MV-4-11 (cell line): ENCODE results near the gene MYRIP.
"Not testable (repeated sequence)": the region's sequence is repeated elsewhere in the genome, so short reads cannot be mapped to it uniquely, and the experiment has no call there.

ENCODE experiments used
- DNase-seq: peaks from one replicate; lab custom pipeline; 2025; lab: John Stamatoyannopoulos, UW

MYRIP gene

GRCh38 chr3:39806820-39807219 is 2.6 kb upstream of the MYRIP start:
- DNase-seq: no peak

GRCh38 chr3:39808467-39809180 is 785 bp upstream of the MYRIP start:
- DNase-seq: no peak

DNA sequence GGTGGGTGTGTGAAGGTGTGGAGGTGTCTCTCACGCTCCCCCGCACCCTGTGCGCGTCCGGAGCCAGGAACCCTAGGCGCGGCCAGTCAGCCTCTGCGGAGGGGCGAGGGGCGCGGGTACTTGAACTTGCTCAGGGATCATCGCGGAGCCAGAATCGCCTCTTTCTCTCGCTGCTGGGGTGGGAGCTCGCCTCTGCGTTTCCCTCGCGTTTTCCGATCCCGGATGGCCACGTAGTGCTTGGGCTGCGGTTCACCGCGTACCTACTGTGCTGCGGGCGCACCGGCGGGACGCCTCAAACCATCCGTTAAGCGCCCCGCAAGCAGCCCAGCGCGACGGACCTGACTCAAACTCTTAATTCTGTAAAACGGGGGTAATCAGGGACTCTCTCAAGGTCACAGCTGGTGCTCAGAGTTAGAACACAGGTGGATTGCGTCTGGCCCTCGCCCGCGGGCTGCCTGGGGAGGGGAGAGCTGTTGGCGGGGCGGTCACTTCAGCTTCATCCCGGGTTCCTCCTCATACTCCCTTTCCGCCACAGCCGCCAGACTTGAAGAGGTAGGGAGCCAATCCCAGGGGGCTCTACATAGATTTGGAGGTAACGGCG is 686 bp downstream of the MYRIP start:
- no peak for DNase-seq

GRCh38 chr3:39810647-39811161 is 1.3 kb downstream of the MYRIP start:
- DNase-seq: no peak

DNA sequence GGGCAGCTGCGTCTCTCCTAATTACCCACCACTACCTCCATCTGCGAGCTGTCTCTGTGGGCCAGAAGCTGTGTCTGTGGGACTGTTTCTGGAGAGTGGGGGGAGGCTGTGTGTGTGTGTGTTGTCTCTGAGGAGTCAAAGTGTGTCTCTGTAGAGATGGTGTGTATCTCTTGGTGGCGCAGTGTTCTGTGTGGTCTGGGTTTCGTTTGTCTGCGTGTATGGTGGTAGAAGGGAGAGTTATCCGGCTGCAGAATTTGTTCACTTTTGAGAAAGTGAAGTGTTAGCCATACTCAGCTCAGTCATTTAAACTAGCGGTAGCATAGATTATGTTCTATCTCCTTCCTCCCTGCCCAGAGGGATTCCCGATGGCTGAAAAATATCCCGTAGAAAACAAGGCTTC is 2.2 kb downstream of the MYRIP start:
- no peak for DNase-seq

- DNase-seq: no peak
Observed at GRCh38 chr3:39812537-39812936, 3.1 kb downstream of the MYRIP start.

- DNase-seq: no peak
Observed at GRCh38 chr3:39814007-39814406, 4.6 kb downstream of the MYRIP start.

DNA sequence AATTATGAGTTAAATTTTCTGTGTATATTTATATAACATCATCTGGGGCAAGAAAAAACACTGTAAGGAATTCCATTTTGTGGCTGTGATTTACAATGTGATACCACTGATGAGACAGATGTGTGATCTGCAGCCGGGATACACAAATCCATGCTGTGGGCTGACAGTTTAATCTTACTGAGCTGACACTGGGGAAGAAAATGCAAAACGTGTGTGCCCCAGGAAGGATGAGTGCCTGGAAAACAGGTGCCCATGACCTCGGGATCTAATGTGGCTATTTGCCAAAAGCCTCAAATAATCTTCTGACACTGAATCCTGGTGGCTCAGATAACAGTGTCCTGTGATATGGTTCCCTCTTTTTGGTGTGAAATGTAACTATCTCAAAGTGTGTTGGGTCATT is 10.5 kb downstream of the MYRIP start:
- DNase-seq: no peak

DNA sequence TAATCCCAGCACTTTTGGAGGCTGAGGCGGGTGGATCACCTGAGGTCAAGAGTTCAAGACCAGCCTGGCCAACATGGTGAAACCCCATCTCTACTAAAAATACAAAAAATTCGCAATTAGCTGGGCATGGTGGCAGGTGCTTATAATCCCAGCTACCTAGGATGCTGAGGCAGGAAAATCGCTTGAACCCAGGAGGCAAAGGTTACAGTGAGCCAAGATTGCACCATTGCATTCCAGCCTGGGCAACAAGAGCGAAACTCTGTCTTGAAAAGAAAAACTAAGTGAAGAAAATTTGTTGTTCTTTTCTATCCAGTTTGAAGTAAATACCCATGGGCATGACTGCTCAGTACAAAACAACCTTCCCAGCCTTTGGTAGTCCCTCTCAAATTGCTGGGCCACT is 24.4 kb downstream of the MYRIP start:
- DNase-seq: not testable (repeated sequence)

DNA sequence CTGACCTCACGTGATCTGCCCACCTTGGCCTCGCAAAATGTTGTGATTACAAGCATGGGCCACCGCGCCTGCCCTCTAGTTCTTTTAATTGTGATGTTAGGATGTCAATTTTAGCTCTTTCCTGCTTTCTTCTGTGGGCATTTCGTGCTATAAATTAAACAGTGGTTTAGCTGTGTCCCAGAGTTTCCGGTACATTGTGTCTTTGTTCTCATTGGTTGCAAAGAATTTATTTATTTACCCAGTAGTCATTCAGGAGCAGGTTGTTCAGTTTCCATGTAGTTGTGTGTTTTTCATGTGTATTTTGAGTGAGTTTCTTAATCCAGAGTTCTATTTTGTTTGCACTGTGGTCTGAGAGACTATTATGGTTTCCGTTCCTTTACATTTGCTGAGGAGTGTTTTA is 30.1 kb downstream of the MYRIP start:
- no peak for DNase-seq

DNA sequence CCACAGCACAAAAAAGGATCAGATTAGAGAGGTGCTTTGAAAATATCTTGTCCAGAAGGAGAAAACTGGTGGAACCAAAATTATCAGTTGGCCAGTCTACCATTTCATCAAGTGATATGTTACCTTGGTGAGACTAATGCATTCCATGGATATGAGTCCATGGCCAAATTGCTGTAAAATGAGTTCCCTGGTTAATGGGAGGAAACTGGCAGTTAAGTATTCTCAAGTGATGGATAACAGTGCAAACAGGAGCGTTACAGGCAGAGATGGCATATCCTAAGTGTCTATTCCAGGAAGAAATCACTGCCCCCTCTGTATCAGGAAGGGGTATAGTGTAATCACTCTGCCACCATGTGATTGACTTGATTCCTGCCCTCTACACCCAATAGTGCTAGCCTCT is 34.0 kb downstream of the MYRIP start:
- DNase-seq: no peak

DNA sequence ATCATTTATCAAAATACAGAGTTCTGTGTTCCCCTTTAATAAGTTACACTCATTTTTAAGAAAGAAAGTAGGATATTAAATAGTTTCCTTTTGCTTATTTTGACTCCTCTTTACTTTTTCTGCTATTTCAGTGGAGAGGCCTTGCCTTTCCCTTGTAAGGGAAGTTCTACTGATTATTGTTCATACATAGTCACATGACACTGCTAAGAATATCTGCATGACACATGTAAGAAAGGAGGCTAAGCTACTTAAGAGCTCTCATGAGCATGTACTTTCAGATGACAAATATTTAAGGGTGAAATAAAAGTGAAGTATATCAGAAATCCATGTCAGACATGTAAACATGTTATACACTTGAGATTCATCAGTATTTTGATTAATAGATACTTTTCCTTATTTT is 39.0 kb downstream of the MYRIP start:
- peak; percentile 32 for DNase-seq

DNA sequence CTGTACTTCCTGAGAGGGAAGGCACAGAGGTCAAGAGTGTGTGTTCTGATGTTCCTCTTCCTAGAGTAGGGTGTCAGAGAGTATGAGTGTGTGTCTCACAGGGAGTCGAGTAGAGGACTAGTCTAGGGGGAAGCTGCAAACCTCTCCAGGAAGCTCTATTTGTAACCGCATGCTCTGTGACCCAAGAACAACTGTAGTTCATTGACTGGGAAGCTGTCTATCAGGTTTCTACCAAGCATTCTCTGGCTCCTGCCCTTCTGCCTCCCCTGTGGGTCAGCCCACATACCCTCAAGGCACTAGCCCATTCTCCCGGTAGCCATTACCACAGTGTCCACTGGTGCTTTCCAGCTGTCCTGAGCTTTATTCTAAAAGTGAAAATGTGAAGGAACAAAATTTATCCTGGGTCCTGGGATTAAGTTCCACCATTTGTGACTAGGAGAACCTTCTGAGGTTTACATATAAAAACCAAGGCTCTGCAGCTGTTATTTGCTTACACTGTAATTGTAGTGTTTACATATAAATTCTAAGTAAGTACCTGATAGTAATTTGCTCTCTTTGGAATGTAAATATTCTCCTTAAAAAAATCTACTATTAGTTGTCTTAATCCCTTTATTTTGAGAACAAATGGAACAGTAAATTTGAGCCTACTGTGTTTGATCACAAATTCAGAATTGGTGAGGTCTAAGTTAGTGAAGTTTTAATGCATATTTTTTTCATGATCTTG is 40.7 kb downstream of the MYRIP start:
- peak; percentile 87 for DNase-seq

DNA sequence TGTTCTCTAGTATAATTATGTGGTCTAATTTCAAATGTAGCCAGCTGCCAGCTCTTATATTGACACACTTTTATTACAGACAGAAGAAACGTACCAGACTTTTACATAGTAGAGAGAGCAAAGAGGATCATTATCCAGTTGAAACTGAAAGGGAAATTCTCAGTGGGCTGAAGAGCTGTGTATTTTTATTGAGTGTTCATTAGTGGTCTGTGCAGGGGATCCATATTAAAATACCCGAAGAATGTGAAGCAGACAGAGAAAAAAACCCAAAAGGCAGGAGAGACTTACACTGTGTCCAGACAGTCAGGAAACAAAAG is 41.3 kb downstream of the MYRIP start:
- no peak for DNase-seq

DNA sequence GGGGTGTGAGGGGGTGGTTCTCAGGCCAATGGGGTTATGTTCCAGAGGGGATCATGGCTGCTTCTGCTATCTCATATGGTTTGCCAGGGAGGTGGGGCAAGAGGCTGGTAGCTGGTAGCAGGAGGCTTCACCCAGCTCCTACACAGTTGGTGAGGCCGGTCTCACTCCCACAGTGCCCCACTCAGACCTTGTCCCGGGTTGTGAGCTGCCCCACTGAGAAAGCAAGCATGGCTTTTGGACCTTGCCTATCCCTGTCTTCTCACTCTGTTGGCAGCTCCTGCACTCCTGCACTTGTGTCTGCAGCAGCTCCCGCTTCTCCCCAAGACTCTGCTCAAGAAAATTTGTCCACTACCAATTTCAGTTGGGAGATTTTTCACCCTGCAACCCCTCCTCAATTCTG is 46.1 kb downstream of the MYRIP start:
- no peak for DNase-seq

DNA sequence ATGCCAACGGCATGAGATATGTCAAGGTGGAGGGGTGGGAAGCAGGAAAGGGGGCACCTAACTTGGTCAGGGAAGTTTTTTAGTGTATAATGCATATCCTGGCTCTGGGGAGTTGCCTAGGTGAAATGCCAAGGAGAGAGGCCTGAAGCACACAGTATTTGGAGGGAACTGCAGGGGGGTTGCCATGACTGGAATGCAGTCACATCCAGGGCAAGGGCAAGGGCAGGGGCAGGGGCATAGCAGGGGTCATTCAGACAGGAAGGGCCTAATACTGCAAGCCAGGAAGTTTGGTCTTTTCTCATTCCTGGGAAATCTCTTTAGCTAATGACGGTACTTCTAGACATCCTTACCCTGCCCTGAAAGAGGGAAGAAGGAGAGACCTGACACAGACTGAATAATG is 60.5 kb downstream of the MYRIP start:
- no peak for DNase-seq

DNA sequence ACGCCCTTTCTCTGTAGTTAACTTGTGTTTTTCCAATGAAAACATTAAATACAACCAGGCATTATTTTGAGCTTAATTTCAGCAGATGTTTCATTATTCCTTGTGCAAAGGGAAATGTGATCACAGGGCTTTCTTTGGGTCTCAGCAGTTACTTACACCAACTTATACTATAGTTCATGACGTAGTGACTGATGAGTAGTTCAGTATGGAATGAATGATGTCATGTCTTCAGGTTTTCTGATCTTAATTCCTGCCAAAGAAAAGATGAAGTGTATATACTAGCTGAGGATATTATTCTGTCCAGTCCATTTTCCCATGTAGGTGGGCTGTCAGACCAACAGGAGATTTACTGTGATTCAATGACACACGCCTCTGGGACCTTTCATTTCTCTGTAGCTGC is 61.3 kb downstream of the MYRIP start:
- DNase-seq: no peak

GRCh38 chr3:39879581-39879980 is 70.2 kb downstream of the MYRIP start:
- no peak for DNase-seq

DNA sequence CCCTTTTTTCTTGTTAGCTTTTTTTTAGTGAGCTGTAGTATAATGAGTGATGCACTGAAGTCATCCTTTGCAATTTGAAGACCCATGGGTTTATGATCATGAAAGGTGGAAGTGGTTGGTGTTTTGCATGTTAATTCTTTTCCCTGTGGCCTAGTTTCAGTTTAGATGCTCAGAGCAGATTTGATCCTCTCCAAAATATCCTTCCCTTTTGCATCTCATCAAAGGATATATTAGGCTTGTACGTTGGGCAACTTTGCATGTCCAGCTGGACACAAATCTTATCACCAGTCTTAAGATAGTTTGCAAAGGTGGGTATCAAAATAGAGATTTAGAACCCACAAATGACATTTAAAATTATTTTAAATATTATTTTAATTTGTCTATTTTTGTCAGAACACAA is 72.7 kb downstream of the MYRIP start:
- DNase-seq: no peak

DNA sequence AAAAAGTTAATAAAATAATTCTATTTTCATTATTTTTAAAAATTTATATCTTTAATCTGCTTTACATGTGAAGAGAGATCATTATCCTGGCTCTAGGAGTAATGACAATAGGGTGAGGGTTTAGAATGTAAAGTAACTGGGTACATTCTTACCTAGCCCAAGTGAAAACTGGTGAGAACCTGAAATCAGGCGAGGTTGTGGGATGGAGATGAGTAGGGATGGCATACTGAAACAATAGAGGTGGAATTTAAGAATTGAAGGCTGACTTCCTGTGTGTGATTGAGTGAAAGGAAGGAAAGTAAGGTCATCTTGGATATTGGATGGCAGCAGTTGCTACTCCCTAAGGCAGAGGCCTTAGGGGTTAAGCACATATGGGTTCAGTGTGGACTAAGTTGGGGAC is 82.7 kb downstream of the MYRIP start:
- DNase-seq: no peak

GRCh38 chr3:39896184-39896583 is 86.8 kb downstream of the MYRIP start:
- DNase-seq: no peak

GRCh38 chr3:39900462-39901002 is 91.1 kb downstream of the MYRIP start:
- DNase-seq: no peak

DNA sequence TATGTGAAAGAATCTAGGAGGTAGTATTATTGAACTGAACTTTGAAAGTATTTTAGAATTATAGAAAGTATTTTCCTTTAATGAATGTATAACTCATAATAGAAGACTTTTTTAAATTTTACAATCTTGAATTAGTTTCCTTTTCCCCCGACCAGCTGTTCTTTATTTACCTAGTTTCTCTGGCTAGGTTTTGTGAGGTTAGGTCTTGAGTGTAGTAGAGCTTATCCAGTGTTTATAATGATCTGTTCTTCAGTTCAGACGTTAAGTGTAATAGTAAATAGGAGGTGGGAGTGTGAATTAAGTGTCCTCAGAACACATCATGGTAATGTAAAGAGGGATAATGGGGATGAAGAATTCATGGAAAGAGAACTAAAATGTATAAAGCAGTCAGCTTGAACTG is 93.8 kb downstream of the MYRIP start:
- no peak for DNase-seq
